Measurements from ENCODE around the gene SMOC2. TPM values are rescaled to one million over a fixed set of nuclear protein-coding genes. Genes with fewer than 3 reads are reported as not detected.

The SMOC2 gene
- total RNA-seq, 1 experiment from 2014 or later, result 2.1 TPM

DNA sequence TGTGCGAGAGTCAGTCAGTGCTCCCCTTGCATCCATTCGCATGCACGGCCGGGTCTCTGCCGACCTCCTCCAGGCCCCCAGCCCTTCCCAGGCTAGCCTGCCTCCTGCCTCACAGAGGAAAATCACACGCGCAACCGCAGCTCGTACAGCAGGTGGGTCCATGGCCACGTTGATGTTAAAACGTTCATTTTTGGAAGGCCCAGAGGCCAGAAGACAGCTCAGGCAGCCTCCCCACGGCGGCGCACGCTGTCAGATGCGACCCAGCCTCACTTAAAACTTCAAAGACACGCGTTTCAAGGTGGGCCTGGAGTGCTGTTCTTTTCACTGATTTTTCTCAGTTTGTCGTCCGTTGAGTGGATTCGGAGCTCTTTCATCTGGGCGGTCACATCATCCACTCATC lies 276.5 kb downstream of the SMOC2 start:
- Histone ChIP-seq H3K4ac (ENCODE audit: low read depth, low read length) (no peak overlapping the region), H2BK12ac (ENCODE audit: insufficient read length, low read depth, low read length) (no peak overlapping the region), H2BK15ac (ENCODE audit: low read depth, low read length) (no peak overlapping the region), H4K20me1 (ENCODE audit: control insufficient read depth, insufficient read depth, insufficient read length) (no peaks in the 10 kb centered on the region), H2BK20ac (ENCODE audit: low read depth, low read length, poor library complexity, severe bottlenecking) (no peak overlapping the region), H3K9ac (ENCODE audit: extremely low read depth, insufficient read length, low read length) (no peak overlapping the region), H3K23me2 (ENCODE audit: insufficient read length, low read depth, low read length, poor library complexity, severe bottlenecking) (no peaks in the 10 kb centered on the region), H4K91ac (ENCODE audit: insufficient read length, low read depth, low read length) (no peak overlapping the region), H2AFZ (ENCODE audit: low read length) (no peak overlapping the region), H3K14ac (ENCODE audit: insufficient read depth, low read length) (no peak overlapping the region), H3K27ac (ENCODE audit: insufficient read length, low read depth, low read length) (no peak overlapping the region), H4K5ac (ENCODE audit: insufficient read length, low read depth, low read length) (no peak overlapping the region), H4K8ac (replicated peaks; ENCODE audit: insufficient read length, low read depth, low read length) (no peak overlapping the region), H3K56ac (ENCODE audit: insufficient read length, low read depth, low read length) (no peak overlapping the region), H2BK120ac (ENCODE audit: low read depth, low read length, poor library complexity, severe bottlenecking) (no peak overlapping the region), H3K23ac (ENCODE audit: insufficient read length, low read depth, low read length) (no peak overlapping the region), H3K4me1 (ENCODE audit: insufficient read depth, low read length) (no peaks in the 10 kb centered on the region), H3K9me3 (ENCODE audit: control insufficient read depth, low read depth, low read length) (peaks cover 38% of the 10 kb centered on the region), H3K79me2 (ENCODE audit: insufficient read depth, low read length) (no peaks in the 10 kb centered on the region), H3K27me3 (ENCODE audit: insufficient read depth, low read length) (no peaks in the 10 kb centered on the region), H2BK5ac (ENCODE audit: insufficient read length, low read length) (no peak overlapping the region), H3T11ph (ENCODE audit: low read length) (no peak overlapping the region), H2AK5ac (ENCODE audit: insufficient read length, low read length) (no peak overlapping the region), H3K79me1 (ENCODE audit: insufficient read depth, low read depth, low read length, poor library complexity, severe bottlenecking) (no peaks in the 10 kb centered on the region), H3K18ac (ENCODE audit: insufficient read length, low read depth, low read length) (no peak overlapping the region), H3K4me2 (ENCODE audit: insufficient read depth, insufficient read length, low read length) (no peak overlapping the region)
- WGBS (ENCODE audit: extremely low coverage, insufficient read length, low lambda C conversion rate), result no CpG with 5 or more reads among the region's 22 CpGs
- H3K4me3 Mint-ChIP-seq, result no peak overlapping the region
- H3K27me3 Mint-ChIP-seq (ENCODE audit: low read depth), result peaks cover 10% of the 10 kb centered on the region
- no peak overlapping the region for H3K27ac Mint-ChIP-seq
- peaks cover 10 to 18% (median 18%) of the 10 kb centered on the region in 3 experiments for H3K36me3 Mint-ChIP-seq (ENCODE audit: insufficient read depth in 1 of 3, low read depth in 3 of 3)
- no peak for DNase-seq
- peaks cover 27 to 31% of the 10 kb centered on the region in 2 experiments for H3K9me3 Mint-ChIP-seq
- TF ChIP-seq, protein P1, sequence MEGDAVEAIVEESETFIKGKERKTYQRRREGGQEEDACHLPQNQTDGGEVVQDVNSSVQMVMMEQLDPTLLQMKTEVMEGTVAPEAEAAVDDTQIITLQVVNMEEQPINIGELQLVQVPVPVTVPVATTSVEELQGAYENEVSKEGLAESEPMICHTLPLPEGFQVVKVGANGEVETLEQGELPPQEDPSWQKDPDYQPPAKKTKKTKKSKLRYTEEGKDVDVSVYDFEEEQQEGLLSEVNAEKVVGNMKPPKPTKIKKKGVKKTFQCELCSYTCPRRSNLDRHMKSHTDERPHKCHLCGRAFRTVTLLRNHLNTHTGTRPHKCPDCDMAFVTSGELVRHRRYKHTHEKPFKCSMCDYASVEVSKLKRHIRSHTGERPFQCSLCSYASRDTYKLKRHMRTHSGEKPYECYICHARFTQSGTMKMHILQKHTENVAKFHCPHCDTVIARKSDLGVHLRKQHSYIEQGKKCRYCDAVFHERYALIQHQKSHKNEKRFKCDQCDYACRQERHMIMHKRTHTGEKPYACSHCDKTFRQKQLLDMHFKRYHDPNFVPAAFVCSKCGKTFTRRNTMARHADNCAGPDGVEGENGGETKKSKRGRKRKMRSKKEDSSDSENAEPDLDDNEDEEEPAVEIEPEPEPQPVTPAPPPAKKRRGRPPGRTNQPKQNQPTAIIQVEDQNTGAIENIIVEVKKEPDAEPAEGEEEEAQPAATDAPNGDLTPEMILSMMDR (conservative IDR thresholded peaks at IDR 0.05), result no peak
- H3K4me1 Mint-ChIP-seq, result no peaks in the 10 kb centered on the region

Other genes with a start within 250 kb of the SMOC2 start
- gene DACT2, start 121.4 kb upstream of the SMOC2 start, total RNA-seq (2021), result 1.6 and 1.8 TPM in 2 replicates